ENCODE measurements around the gene TENM3. TPM values are rescaled to one million over a fixed set of nuclear protein-coding genes. Genes with fewer than 3 reads are reported as not detected.

TENM3 gene
- polyA plus RNA-seq, 2 donors: 0.20 to 0.39 TPM

DNA sequence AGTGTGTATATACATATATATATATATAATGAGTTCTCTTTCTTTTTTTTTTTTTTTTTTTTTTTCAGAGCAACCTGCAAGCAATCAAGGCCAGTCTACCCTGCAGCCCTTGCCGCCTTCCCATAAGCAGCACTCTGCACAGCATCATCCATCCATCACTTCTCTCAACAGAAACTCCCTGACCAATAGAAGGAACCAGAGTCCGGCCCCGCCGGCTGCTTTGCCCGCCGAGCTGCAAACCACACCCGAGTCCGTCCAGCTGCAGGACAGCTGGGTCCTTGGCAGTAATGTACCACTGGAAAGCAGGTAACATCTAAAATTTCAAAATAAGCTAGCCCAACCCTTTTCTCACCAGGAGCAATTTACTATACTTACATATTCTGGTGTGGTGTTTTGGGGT is 357.7 kb downstream of the TENM3 start:
- no peaks in the 10 kb centered on the region for H3K4me1 ChIP-seq (ENCODE audit: control insufficient read depth in 2 of 2, insufficient read depth in 2 of 2, low read length in 1 of 2)
- no peak overlapping the region for H3K27ac ChIP-seq (ENCODE audit: low read depth in 2 of 2, low read length in 1 of 2)
- no peak overlapping the region for H3K4me3 ChIP-seq (ENCODE audit: low read depth in 1 of 2, low read length in 2 of 2)
- WGBS, 2 donors: 82 to 85% methylated on average over 8 of the region's 8 CpGs
- no peaks in the 10 kb centered on the region for H3K27me3 ChIP-seq (ENCODE audit: control insufficient read depth in 1 of 2, insufficient read depth in 2 of 2, low read length in 2 of 2)
- H3K36me3 ChIP-seq (ENCODE audit: control insufficient read depth in 2 of 2, insufficient read depth in 2 of 2, low read length in 1 of 2): no peaks in the 10 kb centered on the region
- H3K9me3 ChIP-seq (ENCODE audit: control insufficient read depth in 2 of 2, insufficient read depth in 1 of 2, low read depth in 1 of 2, low read length in 1 of 2): no peaks in the 10 kb centered on the region

DNA sequence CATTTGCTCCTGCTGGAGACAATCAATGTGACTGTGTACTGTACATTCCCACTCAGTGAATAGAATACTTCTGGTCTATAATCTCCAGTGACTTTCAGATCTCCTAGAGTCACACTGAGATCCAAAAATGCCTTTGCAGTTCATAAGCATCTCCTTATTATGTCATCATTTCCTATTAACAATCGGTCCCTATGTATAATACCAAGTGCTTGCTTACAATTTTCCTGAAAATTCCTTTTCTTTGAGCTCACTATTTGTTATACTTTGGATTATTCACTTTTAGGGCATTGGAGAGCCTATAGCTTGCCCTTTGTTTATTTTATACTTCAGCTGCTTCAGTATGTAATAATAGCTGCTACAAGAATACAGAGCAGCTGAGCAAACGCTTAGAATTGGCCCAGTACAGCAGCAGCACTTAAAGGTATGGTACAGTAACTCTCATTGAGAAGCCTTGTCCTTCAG is 361.0 kb downstream of the TENM3 start:
- Histone ChIP-seq H3K27me3 (ENCODE audit: control insufficient read depth in 1 of 2, insufficient read depth in 2 of 2, low read length in 2 of 2) (no peaks in the 10 kb centered on the region), H3K36me3 (ENCODE audit: control insufficient read depth in 2 of 2, insufficient read depth in 2 of 2, low read length in 1 of 2) (no peaks in the 10 kb centered on the region), H3K9me3 (ENCODE audit: control insufficient read depth in 2 of 2, insufficient read depth in 1 of 2, low read depth in 1 of 2, low read length in 1 of 2) (no peaks in the 10 kb centered on the region), H3K4me1 (ENCODE audit: control insufficient read depth in 2 of 2, insufficient read depth in 2 of 2, low read length in 1 of 2) (no peaks in the 10 kb centered on the region), H3K4me3 (ENCODE audit: low read depth in 1 of 2, low read length in 2 of 2) (no peak overlapping the region), H3K27ac (ENCODE audit: low read depth in 2 of 2, low read length in 1 of 2) (no peak overlapping the region)
- 46 to 51% methylated on average over 2 of the region's 2 CpGs for WGBS, 2 donors

DNA sequence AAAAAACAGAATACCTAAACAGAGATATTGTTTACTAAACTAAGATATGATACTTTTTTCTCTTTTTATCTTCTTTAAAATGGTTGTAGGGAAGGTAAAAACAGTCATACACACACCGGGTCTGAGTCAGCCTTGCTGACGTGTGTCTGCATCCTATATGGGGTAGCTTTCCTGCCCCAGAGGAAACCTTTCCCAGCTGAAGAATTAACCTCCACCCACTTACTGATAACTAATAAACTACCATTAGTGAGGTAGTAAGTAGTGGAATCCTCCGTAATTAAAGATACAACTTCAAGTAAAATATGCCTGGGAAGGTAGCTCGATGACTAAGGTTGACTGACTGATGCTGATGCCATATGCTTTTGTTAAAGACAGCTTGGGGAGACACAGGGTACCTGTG is 361.8 kb downstream of the TENM3 start:
- Histone ChIP-seq H3K36me3 (ENCODE audit: control insufficient read depth in 2 of 2, insufficient read depth in 2 of 2, low read length in 1 of 2) (no peaks in the 10 kb centered on the region), H3K4me3 (ENCODE audit: low read depth in 1 of 2, low read length in 2 of 2) (no peak overlapping the region), H3K27me3 (ENCODE audit: control insufficient read depth in 1 of 2, insufficient read depth in 2 of 2, low read length in 2 of 2) (no peaks in the 10 kb centered on the region), H3K9me3 (ENCODE audit: control insufficient read depth in 2 of 2, insufficient read depth in 1 of 2, low read depth in 1 of 2, low read length in 1 of 2) (no peaks in the 10 kb centered on the region), H3K27ac (ENCODE audit: low read depth in 2 of 2, low read length in 1 of 2) (no peak overlapping the region), H3K4me1 (ENCODE audit: control insufficient read depth in 2 of 2, insufficient read depth in 2 of 2, low read length in 1 of 2) (no peaks in the 10 kb centered on the region)
- WGBS, 2 donors: 87 to 93% methylated on average over 4 of the region's 4 CpGs

DNA sequence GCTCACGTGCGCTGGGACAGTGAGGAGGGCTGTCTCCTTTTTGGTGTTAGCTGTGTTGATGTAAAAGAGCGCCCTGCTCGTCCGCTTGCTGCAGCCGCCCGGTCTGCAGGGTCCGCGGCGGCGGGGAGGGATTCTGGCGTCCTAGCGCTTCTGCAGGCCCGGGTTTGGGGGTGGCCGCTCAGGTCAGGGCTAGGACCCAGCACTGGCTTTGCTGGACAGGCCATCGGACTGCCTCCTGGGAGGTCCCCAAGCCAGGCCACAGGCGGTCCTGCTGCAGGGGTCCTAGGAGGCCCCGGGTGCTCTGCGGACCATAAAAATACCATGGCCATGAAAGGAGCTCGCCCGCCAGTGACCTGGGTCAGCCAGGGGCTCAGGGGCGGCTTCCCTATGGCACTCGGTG is 365.3 kb downstream of the TENM3 start:
- no peaks in the 10 kb centered on the region for H3K27me3 ChIP-seq (ENCODE audit: control insufficient read depth in 1 of 2, insufficient read depth in 2 of 2, low read length in 2 of 2)
- H3K36me3 ChIP-seq (ENCODE audit: control insufficient read depth in 2 of 2, insufficient read depth in 2 of 2, low read length in 1 of 2): no peaks in the 10 kb centered on the region
- no peaks in the 10 kb centered on the region for H3K4me1 ChIP-seq (ENCODE audit: control insufficient read depth in 2 of 2, insufficient read depth in 2 of 2, low read length in 1 of 2)
- no peak overlapping the region for H3K4me3 ChIP-seq (ENCODE audit: low read depth in 1 of 2, low read length in 2 of 2)
- H3K27ac ChIP-seq (ENCODE audit: low read depth in 2 of 2, low read length in 1 of 2): no peak overlapping the region
- whole genome bisulfite sequencing, 2 donors: 96 to 98% methylated on average over 22 to 23 of the region's 23 CpGs
- H3K9me3 ChIP-seq (ENCODE audit: control insufficient read depth in 2 of 2, insufficient read depth in 1 of 2, low read depth in 1 of 2, low read length in 1 of 2): no peaks in the 10 kb centered on the region

DNA sequence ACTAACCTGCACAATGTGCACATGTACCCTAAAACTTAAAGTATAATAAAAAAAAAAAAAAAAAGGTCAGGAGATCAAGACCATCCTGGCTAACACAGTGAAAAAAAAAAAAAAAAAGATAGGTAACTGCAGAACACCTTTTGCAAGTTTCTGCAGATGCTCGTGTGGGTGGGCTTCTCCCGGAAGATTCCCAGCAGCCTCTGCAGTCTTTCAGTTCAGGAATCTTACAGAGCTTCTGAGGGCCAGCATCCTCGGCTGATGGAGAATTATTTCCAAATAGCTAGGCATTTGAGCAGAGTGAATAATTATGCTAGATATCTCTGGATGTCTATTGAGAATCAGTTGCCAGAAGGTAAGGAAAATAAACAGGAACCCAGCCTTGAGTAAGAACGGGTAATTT is 373.3 kb downstream of the TENM3 start:
- H3K4me1 ChIP-seq (ENCODE audit: control insufficient read depth in 2 of 2, insufficient read depth in 2 of 2, low read length in 1 of 2): no peaks in the 10 kb centered on the region
- no peak overlapping the region for H3K4me3 ChIP-seq (ENCODE audit: low read depth in 1 of 2, low read length in 2 of 2)
- H3K27ac ChIP-seq (ENCODE audit: low read depth in 2 of 2, low read length in 1 of 2): no peak overlapping the region
- H3K27me3 ChIP-seq (ENCODE audit: control insufficient read depth in 1 of 2, insufficient read depth in 2 of 2, low read length in 2 of 2): no peaks in the 10 kb centered on the region
- H3K36me3 ChIP-seq (ENCODE audit: control insufficient read depth in 2 of 2, insufficient read depth in 2 of 2, low read length in 1 of 2): no peaks in the 10 kb centered on the region
- WGBS, 2 donors: 85 to 87% methylated on average over 4 of the region's 4 CpGs
- no peaks in the 10 kb centered on the region for H3K9me3 ChIP-seq (ENCODE audit: control insufficient read depth in 2 of 2, insufficient read depth in 1 of 2, low read depth in 1 of 2, low read length in 1 of 2)

DNA sequence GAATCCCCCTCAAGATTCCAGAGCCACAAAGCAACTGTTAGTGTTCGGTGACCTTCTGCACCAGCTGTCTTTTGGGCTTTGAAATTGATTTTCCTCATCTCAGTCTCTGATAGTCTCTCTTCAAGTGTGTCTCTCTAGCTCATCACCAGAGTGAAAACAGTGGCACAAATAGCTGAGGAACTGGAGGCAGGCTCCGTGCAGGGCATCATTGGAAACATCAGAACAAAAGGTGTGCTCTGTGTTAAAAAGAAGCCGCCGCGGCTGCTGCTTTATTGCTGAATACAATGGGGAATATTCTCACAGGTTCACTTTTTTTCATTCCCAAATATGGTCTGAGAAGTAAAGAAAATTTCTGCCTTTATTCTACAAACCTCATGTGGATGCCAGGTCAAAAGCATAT is 376.5 kb downstream of the TENM3 start:
- no peak overlapping the region for H3K4me3 ChIP-seq (ENCODE audit: low read depth in 1 of 2, low read length in 2 of 2)
- H3K27ac ChIP-seq (ENCODE audit: low read depth in 2 of 2, low read length in 1 of 2): no peak overlapping the region
- 84 to 86% methylated on average over 5 of the region's 5 CpGs for WGBS, 2 donors
- H3K4me1 ChIP-seq (ENCODE audit: control insufficient read depth in 2 of 2, insufficient read depth in 2 of 2, low read length in 1 of 2): no peaks in the 10 kb centered on the region
- no peaks in the 10 kb centered on the region for H3K9me3 ChIP-seq (ENCODE audit: control insufficient read depth in 2 of 2, insufficient read depth in 1 of 2, low read depth in 1 of 2, low read length in 1 of 2)
- no peaks in the 10 kb centered on the region for H3K27me3 ChIP-seq (ENCODE audit: control insufficient read depth in 1 of 2, insufficient read depth in 2 of 2, low read length in 2 of 2)
- H3K36me3 ChIP-seq (ENCODE audit: control insufficient read depth in 2 of 2, insufficient read depth in 2 of 2, low read length in 1 of 2): no peaks in the 10 kb centered on the region

DNA sequence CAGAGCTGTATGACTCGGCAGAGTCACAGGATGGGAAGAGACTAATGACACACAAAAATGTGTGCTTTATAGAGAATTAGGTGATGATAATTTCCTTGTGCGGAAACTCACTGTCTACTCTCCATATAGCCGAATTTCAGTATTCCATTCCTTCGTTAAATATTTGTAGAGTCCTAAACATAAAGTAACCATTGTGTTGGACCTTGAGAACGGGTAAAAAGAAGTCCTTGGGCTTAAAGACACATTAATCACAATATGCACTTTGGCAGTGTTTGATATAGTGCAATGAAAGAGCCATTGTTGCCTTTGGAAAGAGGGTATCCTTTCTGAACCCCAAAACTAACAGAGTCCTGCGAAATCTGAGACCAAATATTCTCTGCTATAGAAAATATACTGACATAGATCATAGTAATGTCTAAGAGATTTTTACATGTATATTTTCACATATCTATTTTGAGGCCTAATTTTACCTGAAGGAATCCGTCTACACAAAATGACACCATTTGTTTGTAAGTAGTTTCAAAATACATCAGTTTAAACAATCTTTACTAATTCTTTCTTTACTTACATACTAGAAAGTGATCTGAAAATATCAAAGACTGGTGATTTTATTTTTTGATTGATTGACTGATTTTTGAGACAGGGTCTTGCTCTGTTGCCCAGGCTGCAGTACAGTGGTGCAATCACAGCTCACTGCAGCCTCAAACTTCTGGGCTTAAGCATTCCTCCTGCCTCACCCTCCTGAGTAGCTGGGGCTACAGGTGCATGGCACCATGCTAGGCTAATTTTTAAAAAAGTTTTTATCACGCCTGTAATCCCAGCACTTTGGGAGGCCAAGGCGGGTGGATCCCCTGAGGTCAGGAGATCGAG is 377.1 kb downstream of the TENM3 start:
- Histone ChIP-seq H3K27ac (ENCODE audit: low read depth in 2 of 2, low read length in 1 of 2) (no peak overlapping the region), H3K36me3 (ENCODE audit: control insufficient read depth in 2 of 2, insufficient read depth in 2 of 2, low read length in 1 of 2) (no peaks in the 10 kb centered on the region), H3K27me3 (ENCODE audit: control insufficient read depth in 1 of 2, insufficient read depth in 2 of 2, low read length in 2 of 2) (no peaks in the 10 kb centered on the region), H3K4me3 (ENCODE audit: low read depth in 1 of 2, low read length in 2 of 2) (no peak overlapping the region), H3K4me1 (ENCODE audit: control insufficient read depth in 2 of 2, insufficient read depth in 2 of 2, low read length in 1 of 2) (no peaks in the 10 kb centered on the region), H3K9me3 (ENCODE audit: control insufficient read depth in 2 of 2, insufficient read depth in 1 of 2, low read depth in 1 of 2, low read length in 1 of 2) (no peaks in the 10 kb centered on the region)
- 82 to 84% methylated on average over 10 of the region's 10 CpGs for WGBS, 2 donors

DNA sequence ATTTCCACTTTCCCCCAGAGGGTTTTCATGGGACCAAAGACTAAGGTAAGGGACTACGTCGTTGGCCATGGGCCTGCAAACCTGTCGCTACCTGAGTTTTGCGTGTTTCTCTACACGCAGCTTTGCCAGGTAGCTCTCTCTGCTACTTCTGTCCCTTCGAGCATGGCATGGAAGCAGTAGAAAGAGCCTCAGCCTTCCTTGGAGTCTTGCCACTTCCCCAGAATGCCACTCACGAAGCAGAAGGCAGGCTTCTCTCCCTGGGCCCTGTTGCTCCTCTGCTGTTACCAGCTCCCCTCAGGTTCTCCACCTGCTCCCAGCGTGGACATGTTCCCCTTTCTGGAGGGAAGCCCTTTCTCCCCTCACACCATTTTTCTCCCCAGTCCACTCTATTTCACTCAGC is 381.1 kb downstream of the TENM3 start:
- H3K4me1 ChIP-seq (ENCODE audit: control insufficient read depth in 2 of 2, insufficient read depth in 2 of 2, low read length in 1 of 2): no peaks in the 10 kb centered on the region
- H3K36me3 ChIP-seq (ENCODE audit: control insufficient read depth in 2 of 2, insufficient read depth in 2 of 2, low read length in 1 of 2): no peaks in the 10 kb centered on the region
- H3K4me3 ChIP-seq (ENCODE audit: low read depth in 1 of 2, low read length in 2 of 2): no peak overlapping the region
- H3K27me3 ChIP-seq (ENCODE audit: control insufficient read depth in 1 of 2, insufficient read depth in 2 of 2, low read length in 2 of 2): no peaks in the 10 kb centered on the region
- WGBS, 2 donors: 77 to 87% methylated on average over 8 of the region's 8 CpGs
- no peak overlapping the region for H3K27ac ChIP-seq (ENCODE audit: low read depth in 2 of 2, low read length in 1 of 2)
- no peaks in the 10 kb centered on the region for H3K9me3 ChIP-seq (ENCODE audit: control insufficient read depth in 2 of 2, insufficient read depth in 1 of 2, low read depth in 1 of 2, low read length in 1 of 2)

DNA sequence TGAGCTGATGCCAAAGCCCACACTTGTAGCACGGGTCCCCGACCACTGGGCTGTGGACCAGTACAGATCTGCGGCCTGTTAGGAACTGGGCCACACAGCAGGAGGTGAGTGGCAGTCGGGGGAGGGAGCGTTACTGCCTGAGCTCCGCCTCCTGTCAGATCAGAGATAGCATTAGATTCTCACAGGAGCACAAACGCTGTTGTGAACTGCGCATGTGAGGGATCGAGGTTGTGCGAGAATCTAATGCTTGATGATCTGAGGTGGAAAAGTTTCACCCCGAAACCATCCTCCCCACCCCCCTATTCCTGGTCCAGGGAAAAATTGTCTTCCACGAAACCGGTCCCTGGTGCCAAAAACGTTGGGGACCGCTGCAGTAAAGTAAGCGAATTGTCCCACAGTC is 382.0 kb downstream of the TENM3 start:
- Histone ChIP-seq H3K27ac (ENCODE audit: low read depth in 2 of 2, low read length in 1 of 2) (no peak overlapping the region), H3K4me3 (ENCODE audit: low read depth in 1 of 2, low read length in 2 of 2) (no peak overlapping the region), H3K36me3 (ENCODE audit: control insufficient read depth in 2 of 2, insufficient read depth in 2 of 2, low read length in 1 of 2) (no peaks in the 10 kb centered on the region), H3K9me3 (ENCODE audit: control insufficient read depth in 2 of 2, insufficient read depth in 1 of 2, low read depth in 1 of 2, low read length in 1 of 2) (no peaks in the 10 kb centered on the region), H3K27me3 (ENCODE audit: control insufficient read depth in 1 of 2, insufficient read depth in 2 of 2, low read length in 2 of 2) (no peaks in the 10 kb centered on the region), H3K4me1 (ENCODE audit: control insufficient read depth in 2 of 2, insufficient read depth in 2 of 2, low read length in 1 of 2) (no peaks in the 10 kb centered on the region)
- 92 to 93% methylated on average over 16 of the region's 16 CpGs for whole genome bisulfite sequencing, 2 donors

DNA sequence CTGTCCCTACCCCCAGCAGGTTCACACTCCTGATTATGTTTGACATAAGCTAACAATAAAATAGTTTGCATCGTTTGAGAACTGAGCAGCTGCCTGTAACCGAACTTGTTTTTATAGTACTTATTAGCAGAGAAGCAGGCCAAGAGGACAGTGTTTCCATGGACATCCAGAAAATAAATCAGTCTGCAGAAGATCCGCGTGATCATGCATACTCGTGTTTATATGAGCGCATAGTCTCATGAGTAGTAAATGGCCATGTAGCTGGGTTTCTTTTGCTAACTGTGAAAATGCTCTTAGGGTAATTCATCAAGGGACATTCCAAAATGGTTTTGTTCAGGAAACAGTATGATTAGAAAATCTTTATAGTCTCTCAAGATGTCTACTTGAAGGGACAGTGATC is 384.8 kb downstream of the TENM3 start:
- no peaks in the 10 kb centered on the region for H3K27me3 ChIP-seq (ENCODE audit: control insufficient read depth in 1 of 2, insufficient read depth in 2 of 2, low read length in 2 of 2)
- no peaks in the 10 kb centered on the region for H3K36me3 ChIP-seq (ENCODE audit: control insufficient read depth in 2 of 2, insufficient read depth in 2 of 2, low read length in 1 of 2)
- no peak overlapping the region for H3K27ac ChIP-seq (ENCODE audit: low read depth in 2 of 2, low read length in 1 of 2)
- 63 to 78% methylated on average over 6 of the region's 6 CpGs for WGBS, 2 donors
- H3K4me3 ChIP-seq (ENCODE audit: low read depth in 1 of 2, low read length in 2 of 2): no peak overlapping the region
- H3K4me1 ChIP-seq (ENCODE audit: control insufficient read depth in 2 of 2, insufficient read depth in 2 of 2, low read length in 1 of 2): no peaks in the 10 kb centered on the region
- H3K9me3 ChIP-seq (ENCODE audit: control insufficient read depth in 2 of 2, insufficient read depth in 1 of 2, low read depth in 1 of 2, low read length in 1 of 2): no peaks in the 10 kb centered on the region
